ENCODE results near the gene TMPRSS7. TPM values are rescaled to one million over a fixed set of nuclear protein-coding genes. Genes with fewer than 3 reads are reported as not detected.

TMPRSS7 gene
- total RNA-seq, 1 experiment from 2014 or later, result not detected

DNA sequence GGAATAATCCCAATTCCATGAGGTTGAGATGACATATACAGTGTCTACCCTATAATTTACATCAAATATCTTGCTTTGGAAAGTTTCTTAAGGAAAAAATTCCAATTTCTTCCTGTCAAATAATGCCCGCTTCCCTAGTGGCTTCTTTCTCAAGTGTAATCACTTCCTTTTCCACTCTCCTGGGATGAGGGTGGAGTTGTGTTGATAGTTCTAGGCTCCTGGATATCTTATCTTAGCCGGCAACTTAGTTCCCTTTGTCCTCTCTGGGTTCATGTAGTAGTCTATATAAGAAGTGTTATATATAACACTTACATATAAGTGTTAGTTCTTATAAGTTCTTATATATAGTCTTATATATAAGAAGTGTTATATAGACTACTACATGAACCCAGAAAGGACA is 24.9 kb upstream of the TMPRSS7 start:
- in situ Hi-C loops (cut with HindIII; ENCODE audit: low pct_unique_long_range_greater_than_20kb, low sequenced_read_pairs) (no loop called here), intact Hi-C loops (cut with micrococcal nuclease; ENCODE audit: unreplicated experiment) (no loop called here)
- no peaks in the 10 kb centered on the region for H3K9me3 ChIP-seq (ENCODE audit: control insufficient read depth, insufficient read depth, low read depth, low read length)
- TF ChIP-seq SIN3A (IDR thresholded peaks at IDR 0.05; ENCODE audit: borderline replicate concordance, insufficient read depth, low read depth, low read length) (no peak), POLR2AphosphoS5 (IDR thresholded peaks at IDR 0.05; ENCODE audit: low read depth, low read length) (no peak), TCF7L2 (IDR thresholded peaks at IDR 0.05; ENCODE audit: low read depth, low read length) (no peak)
- TF ChIP-seq, protein P1, sequence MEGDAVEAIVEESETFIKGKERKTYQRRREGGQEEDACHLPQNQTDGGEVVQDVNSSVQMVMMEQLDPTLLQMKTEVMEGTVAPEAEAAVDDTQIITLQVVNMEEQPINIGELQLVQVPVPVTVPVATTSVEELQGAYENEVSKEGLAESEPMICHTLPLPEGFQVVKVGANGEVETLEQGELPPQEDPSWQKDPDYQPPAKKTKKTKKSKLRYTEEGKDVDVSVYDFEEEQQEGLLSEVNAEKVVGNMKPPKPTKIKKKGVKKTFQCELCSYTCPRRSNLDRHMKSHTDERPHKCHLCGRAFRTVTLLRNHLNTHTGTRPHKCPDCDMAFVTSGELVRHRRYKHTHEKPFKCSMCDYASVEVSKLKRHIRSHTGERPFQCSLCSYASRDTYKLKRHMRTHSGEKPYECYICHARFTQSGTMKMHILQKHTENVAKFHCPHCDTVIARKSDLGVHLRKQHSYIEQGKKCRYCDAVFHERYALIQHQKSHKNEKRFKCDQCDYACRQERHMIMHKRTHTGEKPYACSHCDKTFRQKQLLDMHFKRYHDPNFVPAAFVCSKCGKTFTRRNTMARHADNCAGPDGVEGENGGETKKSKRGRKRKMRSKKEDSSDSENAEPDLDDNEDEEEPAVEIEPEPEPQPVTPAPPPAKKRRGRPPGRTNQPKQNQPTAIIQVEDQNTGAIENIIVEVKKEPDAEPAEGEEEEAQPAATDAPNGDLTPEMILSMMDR (IDR thresholded peaks at IDR 0.05), result no peak
- TF ChIP-seq, protein P2, sequence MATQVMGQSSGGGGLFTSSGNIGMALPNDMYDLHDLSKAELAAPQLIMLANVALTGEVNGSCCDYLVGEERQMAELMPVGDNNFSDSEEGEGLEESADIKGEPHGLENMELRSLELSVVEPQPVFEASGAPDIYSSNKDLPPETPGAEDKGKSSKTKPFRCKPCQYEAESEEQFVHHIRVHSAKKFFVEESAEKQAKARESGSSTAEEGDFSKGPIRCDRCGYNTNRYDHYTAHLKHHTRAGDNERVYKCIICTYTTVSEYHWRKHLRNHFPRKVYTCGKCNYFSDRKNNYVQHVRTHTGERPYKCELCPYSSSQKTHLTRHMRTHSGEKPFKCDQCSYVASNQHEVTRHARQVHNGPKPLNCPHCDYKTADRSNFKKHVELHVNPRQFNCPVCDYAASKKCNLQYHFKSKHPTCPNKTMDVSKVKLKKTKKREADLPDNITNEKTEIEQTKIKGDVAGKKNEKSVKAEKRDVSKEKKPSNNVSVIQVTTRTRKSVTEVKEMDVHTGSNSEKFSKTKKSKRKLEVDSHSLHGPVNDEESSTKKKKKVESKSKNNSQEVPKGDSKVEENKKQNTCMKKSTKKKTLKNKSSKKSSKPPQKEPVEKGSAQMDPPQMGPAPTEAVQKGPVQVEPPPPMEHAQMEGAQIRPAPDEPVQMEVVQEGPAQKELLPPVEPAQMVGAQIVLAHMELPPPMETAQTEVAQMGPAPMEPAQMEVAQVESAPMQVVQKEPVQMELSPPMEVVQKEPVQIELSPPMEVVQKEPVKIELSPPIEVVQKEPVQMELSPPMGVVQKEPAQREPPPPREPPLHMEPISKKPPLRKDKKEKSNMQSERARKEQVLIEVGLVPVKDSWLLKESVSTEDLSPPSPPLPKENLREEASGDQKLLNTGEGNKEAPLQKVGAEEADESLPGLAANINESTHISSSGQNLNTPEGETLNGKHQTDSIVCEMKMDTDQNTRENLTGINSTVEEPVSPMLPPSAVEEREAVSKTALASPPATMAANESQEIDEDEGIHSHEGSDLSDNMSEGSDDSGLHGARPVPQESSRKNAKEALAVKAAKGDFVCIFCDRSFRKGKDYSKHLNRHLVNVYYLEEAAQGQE (IDR thresholded peaks at IDR 0.05; ENCODE audit: insufficient read depth in 1 of 2, low read depth in 2 of 2, low read length in 1 of 2), result no peak
- H3K27ac ChIP-seq (ENCODE audit: low read length), result no peak overlapping the region
- DNase-seq (ENCODE audit: low read depth, low spot score), result no peak
- ChIA-PET CTCF (interaction anchor here (0.6 kb wide), 1 partner anchor 22 kb away, joined by 6 read pairs; no protein-coding TSS in a partner anchor), POLR2A (no interaction called here)
- no peaks in the 10 kb centered on the region for H3K36me3 ChIP-seq (ENCODE audit: control insufficient read depth, insufficient read depth, low read length)
- no peak for ATAC-seq
- H3K4me1 ChIP-seq (ENCODE audit: control insufficient read depth, insufficient read depth, low read length), result no peaks in the 10 kb centered on the region
- BruUV-seq (replicated peaks), result no TSS peak
- H3K4me3 ChIP-seq (ENCODE audit: low read depth in 2 of 2, low read length in 2 of 2), result no peak overlapping the region
- H3K27me3 ChIP-seq (ENCODE audit: control insufficient read depth, insufficient read depth, low read length), result no peaks in the 10 kb centered on the region

DNA sequence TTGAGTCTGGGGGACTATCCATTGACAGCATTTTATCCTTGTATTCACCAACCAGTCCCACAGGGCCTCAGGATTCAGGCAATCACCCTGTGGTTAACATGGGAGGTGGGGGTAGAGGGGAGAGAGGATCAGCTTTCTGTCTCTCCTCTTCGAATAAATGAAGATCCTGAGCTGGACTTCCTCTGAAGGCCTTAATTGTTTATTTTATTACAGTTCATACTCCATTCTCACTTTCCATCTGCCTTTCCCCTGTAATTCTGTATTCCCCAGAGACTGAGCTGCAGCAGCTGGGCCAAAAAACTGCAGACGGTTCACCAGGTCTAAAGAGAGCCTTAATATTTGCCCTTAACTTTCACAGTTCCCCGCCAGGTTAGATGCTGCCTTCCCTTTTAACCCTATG is 23.9 kb upstream of the TMPRSS7 start:
- H3K27ac ChIP-seq (ENCODE audit: low read length), result no peak overlapping the region
- H3K4me3 ChIP-seq (ENCODE audit: low read depth in 2 of 2, low read length in 2 of 2), result no peak overlapping the region
- H3K36me3 ChIP-seq (ENCODE audit: control insufficient read depth, insufficient read depth, low read length), result no peaks in the 10 kb centered on the region
- no peaks in the 10 kb centered on the region for H3K27me3 ChIP-seq (ENCODE audit: control insufficient read depth, insufficient read depth, low read length)
- H3K4me1 ChIP-seq (ENCODE audit: control insufficient read depth, insufficient read depth, low read length), result no peaks in the 10 kb centered on the region
- in situ Hi-C loops (cut with HindIII; ENCODE audit: low pct_unique_long_range_greater_than_20kb, low sequenced_read_pairs) (no loop called here), intact Hi-C loops (cut with micrococcal nuclease; ENCODE audit: unreplicated experiment) (no loop called here)
- DNase-seq (ENCODE audit: low read depth, low spot score), result no peak
- H3K9me3 ChIP-seq (ENCODE audit: control insufficient read depth, insufficient read depth, low read depth, low read length), result no peaks in the 10 kb centered on the region
- CTCF ChIA-PET, result no interaction called here
- ATAC-seq, result no peak
- no TSS peak for BruUV-seq (replicated peaks)
- no peak for TF ChIP-seq TCF7L2 (IDR thresholded peaks at IDR 0.05; ENCODE audit: low read depth, low read length)
- TF ChIP-seq POLR2AphosphoS5 (IDR thresholded peaks at IDR 0.05; ENCODE audit: low read depth, low read length), result no peak
- TF ChIP-seq, protein P1 (IDR thresholded peaks at IDR 0.05), result no peak
- TF ChIP-seq SIN3A (IDR thresholded peaks at IDR 0.05; ENCODE audit: borderline replicate concordance, insufficient read depth, low read depth, low read length), result no peak
- TF ChIP-seq, protein P2 (IDR thresholded peaks at IDR 0.05; ENCODE audit: insufficient read depth in 1 of 2, low read depth in 2 of 2, low read length in 1 of 2), result no peak
- POLR2A ChIA-PET, result no interaction called here
